Measurements from ENCODE around the gene CASK.

- no peak for TF ChIP-seq POLR2A (IDR thresholded peaks at IDR 0.05)
- TF ChIP-seq, protein P1, sequence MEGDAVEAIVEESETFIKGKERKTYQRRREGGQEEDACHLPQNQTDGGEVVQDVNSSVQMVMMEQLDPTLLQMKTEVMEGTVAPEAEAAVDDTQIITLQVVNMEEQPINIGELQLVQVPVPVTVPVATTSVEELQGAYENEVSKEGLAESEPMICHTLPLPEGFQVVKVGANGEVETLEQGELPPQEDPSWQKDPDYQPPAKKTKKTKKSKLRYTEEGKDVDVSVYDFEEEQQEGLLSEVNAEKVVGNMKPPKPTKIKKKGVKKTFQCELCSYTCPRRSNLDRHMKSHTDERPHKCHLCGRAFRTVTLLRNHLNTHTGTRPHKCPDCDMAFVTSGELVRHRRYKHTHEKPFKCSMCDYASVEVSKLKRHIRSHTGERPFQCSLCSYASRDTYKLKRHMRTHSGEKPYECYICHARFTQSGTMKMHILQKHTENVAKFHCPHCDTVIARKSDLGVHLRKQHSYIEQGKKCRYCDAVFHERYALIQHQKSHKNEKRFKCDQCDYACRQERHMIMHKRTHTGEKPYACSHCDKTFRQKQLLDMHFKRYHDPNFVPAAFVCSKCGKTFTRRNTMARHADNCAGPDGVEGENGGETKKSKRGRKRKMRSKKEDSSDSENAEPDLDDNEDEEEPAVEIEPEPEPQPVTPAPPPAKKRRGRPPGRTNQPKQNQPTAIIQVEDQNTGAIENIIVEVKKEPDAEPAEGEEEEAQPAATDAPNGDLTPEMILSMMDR (IDR thresholded peaks at IDR 0.05): no peak
Observed at GRCh38 chrX:41475591-41476241, 447.6 kb downstream of the CASK start.
